Prostate gland (tissue), 2 donors: ENCODE data around the gene B2M. TPM values are rescaled to one million over a fixed set of nuclear protein-coding genes. Genes with fewer than 3 reads are reported as not detected.

Source experiments
- DNase-seq: peaks from one replicate; pipeline ENCODE4 v3.0.0-alpha.2; 2019; ENCODE audit warnings: low spot score
- H3K27ac ChIP-seq, 2 donors: fragments of 200-600 bp; sonication (generic); 2 replicates each; pipeline ENCODE4 v1.5.1; 2017 to 2019
- H3K27me3 ChIP-seq: fragments of 200-600 bp; sonication (generic); replicated peaks from 2 replicates; pipeline ENCODE4 v1.5.1; 2019; ENCODE audit not compliant: insufficient read depth
- H3K36me3 ChIP-seq, 2 donors: fragments of 200-600 bp; sonication (generic); 1 replicate in 1 of 2; 2 replicates in 1 of 2; pipeline versions ENCODE4 v1.5.1 to v1.8.1; 2017 to 2019
- H3K4me1 ChIP-seq: fragments of 200-600 bp; sonication (generic); replicated peaks from 2 replicates; pipeline ENCODE4 v1.5.1; 2019
- H3K4me3 ChIP-seq, 2 donors: fragments of 200-600 bp; sonication (generic); 2 replicates each; pipeline ENCODE4 v1.5.1; 2017 to 2019
- H3K9me3 ChIP-seq: fragments of 200-600 bp; sonication (generic); 2 replicates; pipeline ENCODE4 v1.5.1; 2017
- POLR2A ChIP-seq: fragments of 450-650 bp; IDR thresholded peaks from one replicate; pipeline ENCODE4 v1.6.1; 2016; ENCODE audit warnings: antibody characterized with exemption, mild to moderate bottlenecking
- POLR2AphosphoS5 ChIP-seq: sonication (generic); formaldehyde crosslinking; IDR thresholded peaks from one replicate; pipeline ENCODE4 v1.6.1; 2017; ENCODE audit warnings: antibody characterized with exemption
- WGBS: methylation state at CpG from one replicate; pipeline ENCODE4 v1.1.5; 2018; 5-methylcytosine and 5-hydroxymethylcytosine counted together
- intact Hi-C: fragments of 100-400 bp; cut with DNase I; formaldehyde crosslinking; loops from one replicate; pipeline ENCODE4 v1.14.2; 2022
- total RNA-seq, 2 donors: library from RNA; depleted of rRNA; stranded (reverse); fragments of >200 nt; gene quantifications; one replicate each; pipeline ENCODE4 v1.1.0, GENCODE V29; 2016
- TF ChIP-seq, protein P1 (sequence below), 4 experiments: fragments of 200-600 bp in 2 of 4; fragments of 450-650 bp in 2 of 4; sonication (generic) in 2 of 4; IDR thresholded peaks; 1 replicate in 3 of 4; 2 replicates in 1 of 4; pipeline ENCODE4 v1.5.1; 2016 to 2019; ENCODE audit warnings: antibody characterized with exemption in 4 of 4, mild to moderate bottlenecking in 2 of 4, moderate library complexity in 2 of 4

B2M gene
- total RNA-seq = 1,000 to 10,000 TPM; 2,014 to 2,775 TPM

DNA sequence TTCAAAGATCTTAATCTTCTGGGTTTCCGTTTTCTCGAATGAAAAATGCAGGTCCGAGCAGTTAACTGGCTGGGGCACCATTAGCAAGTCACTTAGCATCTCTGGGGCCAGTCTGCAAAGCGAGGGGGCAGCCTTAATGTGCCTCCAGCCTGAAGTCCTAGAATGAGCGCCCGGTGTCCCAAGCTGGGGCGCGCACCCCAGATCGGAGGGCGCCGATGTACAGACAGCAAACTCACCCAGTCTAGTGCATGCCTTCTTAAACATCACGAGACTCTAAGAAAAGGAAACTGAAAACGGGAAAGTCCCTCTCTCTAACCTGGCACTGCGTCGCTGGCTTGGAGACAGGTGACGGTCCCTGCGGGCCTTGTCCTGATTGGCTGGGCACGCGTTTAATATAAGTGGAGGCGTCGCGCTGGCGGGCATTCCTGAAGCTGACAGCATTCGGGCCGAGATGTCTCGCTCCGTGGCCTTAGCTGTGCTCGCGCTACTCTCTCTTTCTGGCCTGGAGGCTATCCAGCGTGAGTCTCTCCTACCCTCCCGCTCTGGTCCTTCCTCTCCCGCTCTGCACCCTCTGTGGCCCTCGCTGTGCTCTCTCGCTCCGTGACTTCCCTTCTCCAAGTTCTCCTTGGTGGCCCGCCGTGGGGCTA, at the start of gene B2M, which contains the start of gene PATL2:
TSS of gene B2M (plus strand) at position 422 of the 647 bp plus-strand sequence. CDS start at position 452, 30 bp downstream.
TSS of gene PATL2 (minus strand) at position 228 of the 647 bp plus-strand sequence. CDS start 34,833 bp downstream, outside the sequence.
- intact Hi-C loops = loop anchor here (1.0 to 5.0 kb wide), 5 partner anchors 17 to 424 kb away; partner anchors contain the start of genes CTDSPL2, EIF3J, GOLM2 and SPG11

DNA sequence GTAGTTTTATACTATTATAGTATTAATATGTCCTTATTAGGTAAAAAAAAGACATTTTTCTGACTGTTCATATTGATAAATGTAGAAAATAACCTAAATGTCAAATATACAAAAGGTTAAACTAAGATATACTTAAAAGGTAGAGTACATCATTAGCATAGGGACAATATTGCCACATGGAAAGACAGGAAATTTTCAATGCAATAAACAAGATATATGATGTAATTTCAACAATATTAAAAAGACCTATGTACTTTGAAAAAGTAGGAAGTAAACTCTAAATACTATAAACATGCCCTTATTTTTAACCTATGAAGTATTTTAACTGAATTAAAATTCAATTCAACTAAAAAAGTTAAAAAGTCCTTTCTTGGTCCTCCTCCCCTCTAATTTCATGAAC, 49.7 kb upstream of the B2M start:
- intact Hi-C loops = loop anchor here (5.0 kb wide), 1 partner anchor 51 kb away; the partner anchor contains the start of genes B2M and PATL2
- DNase-seq = no peak
- Histone ChIP-seq H3K4me1 (no peaks in the 10 kb centered on the region), H3K9me3 (no peaks in the 10 kb centered on the region), H3K27me3 (no peaks in the 10 kb centered on the region), H3K36me3 (no peaks in the 10 kb centered on the region), H3K27ac (no peak overlapping the region), H3K4me3 (no peak overlapping the region)
- TF ChIP-seq POLR2A (no peak), POLR2AphosphoS5 (no peak)
- TF ChIP-seq, protein P1, sequence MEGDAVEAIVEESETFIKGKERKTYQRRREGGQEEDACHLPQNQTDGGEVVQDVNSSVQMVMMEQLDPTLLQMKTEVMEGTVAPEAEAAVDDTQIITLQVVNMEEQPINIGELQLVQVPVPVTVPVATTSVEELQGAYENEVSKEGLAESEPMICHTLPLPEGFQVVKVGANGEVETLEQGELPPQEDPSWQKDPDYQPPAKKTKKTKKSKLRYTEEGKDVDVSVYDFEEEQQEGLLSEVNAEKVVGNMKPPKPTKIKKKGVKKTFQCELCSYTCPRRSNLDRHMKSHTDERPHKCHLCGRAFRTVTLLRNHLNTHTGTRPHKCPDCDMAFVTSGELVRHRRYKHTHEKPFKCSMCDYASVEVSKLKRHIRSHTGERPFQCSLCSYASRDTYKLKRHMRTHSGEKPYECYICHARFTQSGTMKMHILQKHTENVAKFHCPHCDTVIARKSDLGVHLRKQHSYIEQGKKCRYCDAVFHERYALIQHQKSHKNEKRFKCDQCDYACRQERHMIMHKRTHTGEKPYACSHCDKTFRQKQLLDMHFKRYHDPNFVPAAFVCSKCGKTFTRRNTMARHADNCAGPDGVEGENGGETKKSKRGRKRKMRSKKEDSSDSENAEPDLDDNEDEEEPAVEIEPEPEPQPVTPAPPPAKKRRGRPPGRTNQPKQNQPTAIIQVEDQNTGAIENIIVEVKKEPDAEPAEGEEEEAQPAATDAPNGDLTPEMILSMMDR (IDR thresholded peaks at IDR 0.05) = no peak

More for the DNA sequence above, at the start of gene B2M, which contains the start of gene PATL2:
- H3K27me3 ChIP-seq = no peaks in the 10 kb centered on the region
- peak within 1 kb of the TSS; percentile 80 to 96 for H3K4me3 ChIP-seq
- TF ChIP-seq, protein P1 (IDR thresholded peaks at IDR 0.05) = peak in 1 of 4 experiments; percentile 23
- TF ChIP-seq POLR2AphosphoS5 (peak; percentile 100), POLR2A (peak; percentile 100)
- under 1% methylated on average over 37 of the region's 37 CpGs for WGBS
- H3K4me1 ChIP-seq = no peaks in the 10 kb centered on the region
- DNase-seq = peak; percentile 97
- peaks cover 0 to 5% of the 10 kb centered on the region in 2 donors for H3K36me3 ChIP-seq
- peak within 1 kb of the TSS; percentile 97 to 99 for H3K27ac ChIP-seq
- no peaks in the 10 kb centered on the region for H3K9me3 ChIP-seq

DNA sequence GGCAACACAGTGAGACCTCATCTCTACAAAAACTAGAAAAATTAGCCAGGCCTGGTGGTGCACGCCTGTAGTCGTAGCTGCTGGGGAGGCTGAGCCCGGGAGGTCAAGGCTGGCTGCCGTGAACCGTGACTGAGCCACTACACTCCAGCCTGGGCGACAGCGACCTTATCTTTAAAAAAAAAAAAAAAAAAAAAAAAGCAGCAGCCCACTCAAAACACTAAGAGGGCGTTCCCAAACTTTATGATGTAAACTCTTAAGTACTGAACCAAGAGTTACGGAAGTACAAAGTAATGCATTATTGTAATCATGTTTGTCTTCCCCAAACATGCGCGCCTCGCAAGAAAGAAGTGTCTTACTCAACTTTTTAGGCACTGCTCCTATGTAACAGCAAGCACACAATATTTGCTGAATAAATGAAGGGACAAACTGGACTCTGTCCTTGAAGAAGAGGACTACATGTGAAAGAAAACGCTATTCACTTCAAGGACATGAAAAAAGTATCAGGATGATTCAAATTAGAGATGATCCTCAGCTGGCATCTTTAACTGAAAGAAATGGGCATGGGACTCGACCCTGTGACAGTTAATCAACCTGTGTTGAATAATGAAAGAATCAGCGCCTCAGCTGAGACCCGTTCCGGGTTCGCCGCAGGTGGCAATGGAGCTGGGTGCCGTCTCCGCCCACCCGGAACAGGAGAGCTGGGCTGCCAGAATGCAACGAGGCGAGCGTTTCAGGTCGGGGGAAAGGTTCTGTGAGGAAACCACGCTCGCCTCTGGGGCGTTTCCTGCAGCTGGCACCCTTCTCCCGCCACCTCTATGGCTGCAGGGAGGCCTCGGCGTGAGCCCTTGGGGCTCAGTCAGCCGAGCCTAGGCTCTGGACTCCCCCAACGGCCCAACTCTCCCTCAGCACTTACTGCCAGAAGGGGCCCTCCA, 48.6 kb upstream of the B2M start:
- Histone ChIP-seq H3K9me3 (no peaks in the 10 kb centered on the region), H3K4me1 (no peaks in the 10 kb centered on the region), H3K36me3 (no peaks in the 10 kb centered on the region), H3K27me3 (no peaks in the 10 kb centered on the region), H3K4me3 (peak overlapping the region; percentile 91 to 98), H3K27ac (peak overlapping the region; percentile 92 to 96)
- WGBS = 11% methylated on average over 31 of the region's 34 CpGs
- DNase-seq = peak; percentile 55
- intact Hi-C loops = loop anchor here (2.0 to 5.0 kb wide), 2 partner anchors 50 to 76 kb away; partner anchors contain the start of genes B2M and PATL2
- TF ChIP-seq POLR2AphosphoS5 (no peak), POLR2A (no peak)
- TF ChIP-seq, protein P1 (IDR thresholded peaks at IDR 0.05) = no peak

DNA sequence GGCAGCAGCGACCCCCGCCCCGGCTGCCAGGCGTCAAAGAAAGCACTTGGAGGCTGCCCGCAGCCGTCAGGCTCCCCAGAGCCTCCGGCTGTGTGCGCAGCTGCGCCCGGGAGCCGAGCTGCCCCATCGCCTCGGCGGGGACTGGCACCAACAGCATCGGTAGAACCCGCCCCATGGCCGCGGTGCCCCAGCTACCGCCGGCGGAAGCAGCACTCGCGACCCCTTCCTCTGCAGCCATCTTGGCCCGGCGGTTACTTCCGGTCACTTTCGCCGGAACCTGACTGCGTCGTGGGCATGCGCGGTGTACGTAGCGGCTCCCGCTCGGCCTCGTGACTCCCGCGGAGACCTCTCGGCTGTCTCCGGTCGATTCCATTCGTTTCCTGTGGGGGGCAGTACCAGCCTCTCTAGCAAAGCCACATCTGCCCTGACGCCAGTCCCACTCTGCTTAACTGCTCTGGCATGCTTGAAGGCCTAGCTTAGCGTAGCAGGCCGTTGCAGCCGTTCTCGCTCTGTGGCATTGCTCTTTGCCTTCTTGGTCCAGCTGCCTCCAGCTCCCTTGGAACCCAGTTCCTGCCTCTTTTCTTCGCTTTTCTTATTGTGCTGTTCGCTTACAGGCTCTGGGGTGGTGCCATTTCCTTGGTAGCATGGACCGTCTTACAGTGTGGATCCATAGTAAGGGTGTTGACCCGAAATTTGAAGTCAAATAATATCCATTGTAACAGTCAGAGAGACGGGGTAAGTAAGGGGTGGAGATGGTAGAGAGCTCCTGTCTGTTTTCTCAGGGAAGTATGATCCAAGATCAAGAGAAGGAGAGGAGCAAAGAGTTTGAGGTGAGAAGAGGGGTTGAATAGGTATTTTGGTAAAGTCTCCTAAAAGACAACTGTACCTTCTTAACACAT, 47.7 kb upstream of the B2M start, which contains the start of gene SPG11:
TSS of gene SPG11 (minus strand) at position 253 of the 899 bp plus-strand sequence. CDS start at position 238, 15 bp downstream.
- 8% methylated on average over 53 of the region's 53 CpGs for WGBS
- intact Hi-C loops = loop anchor here (2.0 to 5.0 kb wide), 2 partner anchors 49 to 75 kb away; partner anchors contain the start of genes B2M and PATL2
- peak; percentile 96 for DNase-seq
- Histone ChIP-seq H3K4me1 (no peaks in the 10 kb centered on the region), H3K9me3 (no peaks in the 10 kb centered on the region), H3K4me3 (peak within 1 kb of the TSS; percentile 91 to 98), H3K27ac (peak within 1 kb of the TSS; percentile 92 to 96), H3K27me3 (no peaks in the 10 kb centered on the region), H3K36me3 (no peaks in the 10 kb centered on the region)
- TF ChIP-seq POLR2A = peak; percentile 81
- TF ChIP-seq POLR2AphosphoS5 = peak; percentile 98
- TF ChIP-seq, protein P1 (IDR thresholded peaks at IDR 0.05) = peak; percentile 87 to 99 (median 97)
